Stimulated activated CD8-positive, alpha-beta memory T cell treated with anti-CD3 and anti-CD28 coated beads, Interleukin-12 subunit alpha, Interleukin-12 subunit beta, amount 100 ng/mL, for 24 hours (primary cell): Measurements from ENCODE around the gene ADD3.

Experiments used
- DNase-seq: peaks from one replicate; pipeline ENCODE4 v3.0.0-alpha.2; 2020; ENCODE audit errors: extremely low read depth

ADD3 gene

GRCh38 chr10:110151467-110151866 is 143.7 kb downstream of the ADD3 start:
- no peak for DNase-seq

GRCh38 chr10:110151971-110152370 is 144.2 kb downstream of the ADD3 start:
- DNase-seq, result no peak

GRCh38 chr10:110153396-110153795 is 145.6 kb downstream of the ADD3 start:
- no peak for DNase-seq

- DNase-seq, result no peak
These were observed 148.3 kb downstream of the ADD3 start for GRCh38 chr10:110156046-110156445.

DNA sequence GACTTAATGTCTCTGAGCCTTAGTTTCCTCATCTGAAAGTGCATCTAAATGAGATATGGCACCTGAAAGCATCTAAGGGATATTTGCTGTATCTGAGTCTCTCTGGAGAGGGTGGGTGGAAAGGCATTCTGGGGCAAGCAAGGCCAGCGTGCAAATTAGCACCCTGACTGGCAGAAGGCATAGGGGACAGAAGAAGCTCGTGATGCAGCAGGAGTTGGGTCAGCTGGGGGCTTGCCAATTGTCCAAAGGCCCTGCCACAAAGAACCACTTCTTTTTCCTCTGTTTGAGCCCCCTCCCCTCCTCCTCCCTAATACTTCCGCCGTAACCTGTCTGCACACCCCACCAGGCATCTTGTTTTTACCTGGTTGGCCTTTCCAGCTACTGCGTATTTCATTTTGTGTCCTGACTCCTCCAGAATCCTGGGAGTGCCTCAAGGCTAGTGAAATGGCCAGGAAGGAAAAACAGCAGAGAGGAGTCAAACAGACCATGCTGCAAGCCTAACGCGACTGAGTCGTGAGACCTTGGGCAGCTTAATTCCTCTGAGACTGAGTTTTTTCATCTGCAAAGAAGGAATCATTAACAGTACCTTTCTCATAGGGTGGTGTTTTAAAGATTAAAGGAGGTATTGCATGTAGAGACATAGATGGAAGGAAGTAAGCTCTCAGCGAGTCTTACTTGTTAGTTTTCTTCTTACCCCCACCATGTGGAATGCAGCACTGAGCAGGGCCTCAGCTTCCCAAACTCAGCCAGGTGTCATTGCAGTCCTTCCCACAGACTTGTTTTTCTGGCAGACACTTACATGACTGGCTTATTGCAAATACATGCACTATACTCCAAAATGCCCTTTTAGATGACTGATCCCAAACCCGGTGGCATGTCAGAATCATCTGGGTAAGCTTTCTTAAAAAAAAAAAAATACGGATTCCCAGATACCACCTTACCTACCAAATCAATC is 150.5 kb downstream of the ADD3 start:
- no peak for DNase-seq

DNA sequence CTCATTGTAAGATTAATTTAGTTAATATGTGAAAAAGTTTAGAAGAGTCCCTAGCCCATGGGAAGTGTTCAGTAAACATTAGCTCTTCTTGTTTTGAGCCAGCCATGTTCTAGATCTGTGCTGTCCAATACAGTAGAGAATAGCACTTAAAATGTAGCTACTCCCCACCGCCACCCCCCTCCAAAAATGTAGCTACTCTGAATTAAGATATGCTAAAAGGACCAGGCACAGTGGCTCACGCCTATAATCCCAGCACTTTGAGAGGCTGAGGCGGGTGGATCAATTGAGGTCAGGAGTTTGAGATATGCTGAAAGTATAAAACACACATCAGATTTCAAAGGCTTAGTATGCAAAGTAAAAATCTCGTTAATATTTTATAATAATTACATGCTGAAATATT is 152.3 kb downstream of the ADD3 start:
- no peak for DNase-seq

- no peak for DNase-seq
These were observed 152.7 kb downstream of the ADD3 start for GRCh38 chr10:110160522-110160921.

GRCh38 chr10:110162741-110163145 is 155.0 kb downstream of the ADD3 start:
- DNase-seq, result no peak

DNA sequence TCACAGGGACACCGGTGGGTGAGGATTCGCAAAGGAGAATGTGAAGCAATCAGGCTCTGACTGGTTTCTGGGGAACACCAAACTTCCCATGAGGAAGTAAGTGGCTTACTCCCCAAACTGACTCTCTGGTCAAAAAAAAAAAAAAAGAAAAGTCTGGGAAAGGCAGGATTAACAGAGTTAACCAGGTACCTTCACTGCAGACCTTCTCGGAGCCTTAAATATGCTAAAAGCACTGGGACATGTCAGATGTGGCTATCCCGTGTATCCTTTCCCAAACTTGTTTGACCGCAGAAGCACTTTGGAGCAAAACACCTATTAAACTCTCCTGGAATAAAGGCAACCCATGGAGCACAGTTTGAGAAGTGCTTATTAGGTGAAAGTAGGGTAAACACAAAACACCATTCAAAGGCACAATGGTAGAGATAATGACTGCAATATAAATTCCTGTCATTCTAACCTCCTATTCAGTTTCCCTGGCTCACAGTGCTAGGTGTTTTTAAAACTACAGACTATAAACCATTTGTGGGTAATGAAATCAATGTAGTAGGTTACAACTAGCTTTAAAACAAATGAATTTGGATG is 155.5 kb downstream of the ADD3 start:
- no peak for DNase-seq

DNA sequence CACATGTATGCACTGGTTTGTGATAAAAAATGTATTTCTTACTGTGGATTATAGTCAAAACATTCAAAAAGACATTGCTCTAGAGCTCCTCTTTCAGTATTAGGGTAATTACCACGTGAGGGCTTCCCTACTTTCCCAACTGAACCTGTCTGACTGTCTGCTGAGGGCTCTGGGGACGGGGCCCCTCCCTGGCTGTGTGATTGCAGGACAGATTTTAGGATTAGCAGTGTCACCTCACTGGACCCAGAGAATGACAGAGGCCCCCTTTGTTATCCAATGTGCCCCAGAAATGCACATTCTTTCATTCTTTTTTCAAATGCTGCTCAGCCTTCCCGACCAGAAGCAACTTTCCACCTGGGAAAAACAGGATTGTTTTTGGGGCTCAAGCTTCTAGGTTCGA is 156.1 kb downstream of the ADD3 start:
- no peak for DNase-seq

GRCh38 chr10:110165239-110165638 is 157.5 kb downstream of the ADD3 start:
- no peak for DNase-seq

- DNase-seq, result no peak
These were observed 159.4 kb downstream of the ADD3 start for GRCh38 chr10:110167149-110167548.

DNA sequence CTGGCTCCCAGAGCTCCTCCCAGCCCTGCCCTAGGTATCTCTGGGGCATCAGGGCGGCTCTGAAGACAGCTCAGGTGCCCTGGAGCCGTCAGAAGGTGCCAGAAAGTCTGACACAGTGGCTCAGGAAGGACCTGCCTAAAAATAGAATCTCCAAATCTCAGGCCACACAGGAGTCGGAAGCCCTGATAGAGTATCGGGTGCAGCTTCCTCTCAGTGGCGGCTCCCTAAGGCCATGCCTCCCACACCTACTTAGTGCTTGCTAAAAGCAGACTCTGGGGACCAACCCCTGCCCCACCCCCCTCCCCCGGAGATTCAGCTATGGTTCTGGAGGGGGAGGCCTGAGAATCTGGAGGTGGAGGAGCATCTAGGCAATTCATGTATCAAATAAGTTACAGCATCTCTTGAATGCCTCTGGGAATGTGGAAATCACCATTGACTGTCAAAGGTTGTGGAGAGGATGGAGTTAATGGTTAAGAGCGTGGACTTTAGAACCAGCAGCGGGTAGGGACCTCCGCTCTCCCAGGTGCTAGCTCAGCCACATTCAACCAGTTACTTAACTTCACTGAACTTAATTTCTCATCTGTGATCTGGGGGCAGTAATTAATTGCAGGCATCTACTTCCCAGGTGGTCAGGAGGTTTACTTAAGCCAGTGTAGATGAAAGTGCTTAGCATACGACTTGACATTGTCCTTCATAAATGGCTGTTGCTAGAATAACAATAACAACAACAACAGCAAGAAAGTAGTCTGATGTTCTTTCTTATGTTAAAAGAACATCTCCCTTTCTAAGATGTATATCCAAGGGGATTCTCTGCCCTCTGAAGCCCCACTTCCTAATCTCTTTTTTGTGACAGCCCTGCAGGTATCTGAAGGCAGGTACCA is 161.1 kb downstream of the ADD3 start:
- DNase-seq, result no peak

GRCh38 chr10:110169586-110169985 is 161.8 kb downstream of the ADD3 start:
- no peak for DNase-seq

DNA sequence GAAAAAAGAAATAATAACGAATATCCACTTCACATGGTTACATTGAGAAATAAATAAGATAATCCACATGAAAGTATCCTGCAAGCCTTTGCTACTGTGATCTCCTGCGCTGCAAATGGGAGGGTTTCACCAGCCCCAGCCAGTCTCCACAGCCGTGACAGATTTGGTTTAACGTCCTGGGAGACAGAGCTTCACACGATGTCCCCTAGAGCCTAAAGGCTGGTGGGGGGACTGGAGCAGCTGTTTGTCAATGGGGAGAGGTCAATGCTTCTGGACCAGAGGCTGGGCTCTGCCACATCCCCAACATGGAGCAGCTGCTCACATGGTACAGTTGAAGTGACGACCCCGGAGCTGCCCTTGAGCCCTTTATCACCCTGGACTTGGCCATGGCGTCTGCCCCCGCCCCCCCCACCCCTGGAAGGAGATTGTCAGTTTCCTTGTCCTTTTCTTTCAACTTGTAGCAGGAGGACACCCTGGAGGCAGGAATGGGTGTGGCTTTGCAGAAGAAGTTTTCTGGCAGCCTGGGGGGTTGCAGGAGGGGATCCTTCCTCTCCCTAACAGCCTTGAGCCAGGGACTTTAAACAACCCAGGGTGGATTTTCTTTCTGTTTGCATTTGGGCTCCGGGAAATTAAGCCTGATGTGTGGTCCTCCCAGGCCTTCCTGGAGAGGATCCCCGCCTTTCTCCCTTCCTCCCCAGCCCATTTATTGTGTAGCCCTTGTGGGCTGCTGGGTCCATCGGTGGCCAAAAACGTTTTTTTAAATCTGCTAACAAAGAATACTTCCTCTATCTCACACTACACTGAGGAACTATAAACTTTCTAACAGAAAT is 162.6 kb downstream of the ADD3 start:
- no peak for DNase-seq

- no peak for DNase-seq
These were observed 163.2 kb downstream of the ADD3 start for GRCh38 chr10:110171032-110171431.

DNA sequence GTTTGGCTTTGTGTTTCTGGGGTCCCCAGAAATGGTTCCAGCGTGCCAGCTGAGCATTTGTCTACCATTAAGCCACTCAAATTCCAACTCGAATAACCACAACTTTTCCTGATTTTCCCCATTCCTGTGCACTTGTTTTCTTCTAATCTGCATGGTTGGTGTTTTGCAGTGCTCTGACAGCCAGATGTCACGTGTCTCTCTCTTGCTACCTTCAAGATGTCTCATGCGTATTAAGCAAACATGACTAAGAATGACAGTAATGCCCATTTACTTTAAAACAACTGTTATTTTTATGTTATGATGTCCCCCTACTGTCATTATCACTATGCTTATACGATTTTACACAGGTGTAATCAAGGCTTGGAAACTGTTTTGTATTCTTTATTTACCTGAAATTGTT is 164.4 kb downstream of the ADD3 start:
- DNase-seq, result no peak

DNA sequence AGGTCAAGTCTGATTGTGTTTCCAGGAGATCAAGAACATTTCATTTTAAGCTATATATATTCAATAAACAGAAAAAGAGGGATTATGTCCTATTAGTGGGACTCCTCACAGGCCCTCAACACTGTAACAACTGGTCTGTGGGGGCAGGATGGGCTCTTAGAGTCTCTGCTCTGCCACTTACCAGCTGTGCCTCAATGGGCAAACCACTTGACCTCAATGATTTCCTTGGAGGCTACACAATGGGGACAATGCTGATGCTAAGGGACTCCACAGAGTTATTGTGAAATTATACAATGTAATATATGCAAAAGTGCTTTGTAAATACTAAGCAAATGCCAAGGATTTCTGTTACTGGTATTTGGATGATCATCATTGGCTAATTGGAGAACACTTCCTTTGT is 166.4 kb downstream of the ADD3 start:
- no peak for DNase-seq

GRCh38 chr10:110174816-110175215 is 167.0 kb downstream of the ADD3 start:
- no peak for DNase-seq

DNA sequence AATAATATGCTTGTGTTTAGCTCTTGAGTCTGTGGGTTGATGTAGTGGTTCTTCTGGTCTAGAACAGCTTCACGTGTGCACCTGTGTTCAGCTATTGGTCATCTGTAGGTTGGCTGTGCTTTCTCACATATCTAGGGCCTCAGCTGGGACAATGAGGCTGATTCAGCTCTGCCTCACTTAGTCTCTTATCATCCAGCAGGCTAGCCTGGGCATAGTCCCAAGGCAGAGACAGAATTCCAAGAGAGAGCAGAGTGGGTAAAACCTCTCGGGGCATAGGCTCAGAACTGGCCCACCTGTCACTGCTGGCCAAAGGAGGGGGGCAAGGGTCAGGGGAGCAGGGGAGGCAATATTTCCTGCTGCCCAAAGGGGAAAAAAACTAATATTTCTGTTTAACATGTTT is 167.6 kb downstream of the ADD3 start:
- DNase-seq, result no peak
